ENCODE results near the gene APBA3. TPM values are rescaled to one million over a fixed set of nuclear protein-coding genes. Genes with fewer than 3 reads are reported as not detected.

APBA3 gene
- total RNA-seq, 1 experiment from 2014 or later = 34.0 TPM

DNA sequence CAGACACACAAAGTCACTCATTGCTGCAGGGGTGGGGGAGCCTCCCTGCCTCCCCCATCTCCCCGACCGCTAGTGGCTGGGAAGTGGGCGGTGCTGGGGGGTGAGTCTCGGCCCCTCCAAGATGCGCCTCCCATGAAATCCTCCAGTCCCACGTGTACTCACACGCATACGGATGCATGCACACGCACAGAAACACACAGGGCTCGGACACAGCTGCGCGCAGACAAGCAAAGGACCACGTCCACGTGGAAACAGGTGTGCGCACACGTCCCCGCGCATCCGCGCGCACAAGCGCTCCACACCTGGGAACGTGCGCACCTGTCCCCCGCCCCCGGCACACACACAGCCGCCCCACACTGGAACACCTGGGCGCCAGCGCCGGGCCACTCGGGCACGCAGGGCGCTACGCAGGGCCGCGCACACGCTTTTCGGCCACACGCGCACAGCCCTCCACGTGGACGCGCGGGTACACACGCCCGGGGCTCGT is 24.0 kb upstream of the APBA3 start:
- Histone ChIP-seq H3K4me3 (ENCODE audit: low read depth in 2 of 2, low read length in 2 of 2) (no peak overlapping the region), H3K36me3 (ENCODE audit: control insufficient read depth, insufficient read depth, low read length) (no peaks in the 10 kb centered on the region), H3K27me3 (ENCODE audit: control insufficient read depth, insufficient read depth, low read length) (no peaks in the 10 kb centered on the region), H3K9me3 (ENCODE audit: control insufficient read depth, insufficient read depth, low read depth, low read length) (no peaks in the 10 kb centered on the region; the same call in 1 of the 2 replicates), H3K27ac (ENCODE audit: low read length) (no peak overlapping the region), H3K4me1 (ENCODE audit: control insufficient read depth, insufficient read depth, low read length) (no peaks in the 10 kb centered on the region; the same call in 1 of the 2 replicates)
- no peak for TF ChIP-seq POLR2AphosphoS5 (IDR thresholded peaks at IDR 0.05; ENCODE audit: low read depth, low read length)
- TF ChIP-seq, protein P1, sequence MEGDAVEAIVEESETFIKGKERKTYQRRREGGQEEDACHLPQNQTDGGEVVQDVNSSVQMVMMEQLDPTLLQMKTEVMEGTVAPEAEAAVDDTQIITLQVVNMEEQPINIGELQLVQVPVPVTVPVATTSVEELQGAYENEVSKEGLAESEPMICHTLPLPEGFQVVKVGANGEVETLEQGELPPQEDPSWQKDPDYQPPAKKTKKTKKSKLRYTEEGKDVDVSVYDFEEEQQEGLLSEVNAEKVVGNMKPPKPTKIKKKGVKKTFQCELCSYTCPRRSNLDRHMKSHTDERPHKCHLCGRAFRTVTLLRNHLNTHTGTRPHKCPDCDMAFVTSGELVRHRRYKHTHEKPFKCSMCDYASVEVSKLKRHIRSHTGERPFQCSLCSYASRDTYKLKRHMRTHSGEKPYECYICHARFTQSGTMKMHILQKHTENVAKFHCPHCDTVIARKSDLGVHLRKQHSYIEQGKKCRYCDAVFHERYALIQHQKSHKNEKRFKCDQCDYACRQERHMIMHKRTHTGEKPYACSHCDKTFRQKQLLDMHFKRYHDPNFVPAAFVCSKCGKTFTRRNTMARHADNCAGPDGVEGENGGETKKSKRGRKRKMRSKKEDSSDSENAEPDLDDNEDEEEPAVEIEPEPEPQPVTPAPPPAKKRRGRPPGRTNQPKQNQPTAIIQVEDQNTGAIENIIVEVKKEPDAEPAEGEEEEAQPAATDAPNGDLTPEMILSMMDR (IDR thresholded peaks at IDR 0.05) = no peak
- TF ChIP-seq SIN3A (IDR thresholded peaks at IDR 0.05; ENCODE audit: borderline replicate concordance, insufficient read depth, low read depth, low read length) = no peak
- TF ChIP-seq, protein P2, sequence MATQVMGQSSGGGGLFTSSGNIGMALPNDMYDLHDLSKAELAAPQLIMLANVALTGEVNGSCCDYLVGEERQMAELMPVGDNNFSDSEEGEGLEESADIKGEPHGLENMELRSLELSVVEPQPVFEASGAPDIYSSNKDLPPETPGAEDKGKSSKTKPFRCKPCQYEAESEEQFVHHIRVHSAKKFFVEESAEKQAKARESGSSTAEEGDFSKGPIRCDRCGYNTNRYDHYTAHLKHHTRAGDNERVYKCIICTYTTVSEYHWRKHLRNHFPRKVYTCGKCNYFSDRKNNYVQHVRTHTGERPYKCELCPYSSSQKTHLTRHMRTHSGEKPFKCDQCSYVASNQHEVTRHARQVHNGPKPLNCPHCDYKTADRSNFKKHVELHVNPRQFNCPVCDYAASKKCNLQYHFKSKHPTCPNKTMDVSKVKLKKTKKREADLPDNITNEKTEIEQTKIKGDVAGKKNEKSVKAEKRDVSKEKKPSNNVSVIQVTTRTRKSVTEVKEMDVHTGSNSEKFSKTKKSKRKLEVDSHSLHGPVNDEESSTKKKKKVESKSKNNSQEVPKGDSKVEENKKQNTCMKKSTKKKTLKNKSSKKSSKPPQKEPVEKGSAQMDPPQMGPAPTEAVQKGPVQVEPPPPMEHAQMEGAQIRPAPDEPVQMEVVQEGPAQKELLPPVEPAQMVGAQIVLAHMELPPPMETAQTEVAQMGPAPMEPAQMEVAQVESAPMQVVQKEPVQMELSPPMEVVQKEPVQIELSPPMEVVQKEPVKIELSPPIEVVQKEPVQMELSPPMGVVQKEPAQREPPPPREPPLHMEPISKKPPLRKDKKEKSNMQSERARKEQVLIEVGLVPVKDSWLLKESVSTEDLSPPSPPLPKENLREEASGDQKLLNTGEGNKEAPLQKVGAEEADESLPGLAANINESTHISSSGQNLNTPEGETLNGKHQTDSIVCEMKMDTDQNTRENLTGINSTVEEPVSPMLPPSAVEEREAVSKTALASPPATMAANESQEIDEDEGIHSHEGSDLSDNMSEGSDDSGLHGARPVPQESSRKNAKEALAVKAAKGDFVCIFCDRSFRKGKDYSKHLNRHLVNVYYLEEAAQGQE (IDR thresholded peaks at IDR 0.05; ENCODE audit: insufficient read depth in 1 of 2, low read depth in 2 of 2, low read length in 1 of 2) = no peak
- no peak for TF ChIP-seq TCF7L2 (IDR thresholded peaks at IDR 0.05; ENCODE audit: low read depth, low read length)
- intact Hi-C loops (cut with micrococcal nuclease; ENCODE audit: unreplicated experiment) = no loop called here
- BruUV-seq (replicated peaks) = no TSS peak
- ChIA-PET POLR2A (no interaction called here), CTCF (no interaction called here)
- in situ Hi-C loops (cut with HindIII; ENCODE audit: low pct_unique_long_range_greater_than_20kb, low sequenced_read_pairs) = no loop called here
- no peak for DNase-seq (ENCODE audit: low read depth, low spot score)
- ATAC-seq = peak; percentile 22; the same call in 1 of the 2 replicates

DNA sequence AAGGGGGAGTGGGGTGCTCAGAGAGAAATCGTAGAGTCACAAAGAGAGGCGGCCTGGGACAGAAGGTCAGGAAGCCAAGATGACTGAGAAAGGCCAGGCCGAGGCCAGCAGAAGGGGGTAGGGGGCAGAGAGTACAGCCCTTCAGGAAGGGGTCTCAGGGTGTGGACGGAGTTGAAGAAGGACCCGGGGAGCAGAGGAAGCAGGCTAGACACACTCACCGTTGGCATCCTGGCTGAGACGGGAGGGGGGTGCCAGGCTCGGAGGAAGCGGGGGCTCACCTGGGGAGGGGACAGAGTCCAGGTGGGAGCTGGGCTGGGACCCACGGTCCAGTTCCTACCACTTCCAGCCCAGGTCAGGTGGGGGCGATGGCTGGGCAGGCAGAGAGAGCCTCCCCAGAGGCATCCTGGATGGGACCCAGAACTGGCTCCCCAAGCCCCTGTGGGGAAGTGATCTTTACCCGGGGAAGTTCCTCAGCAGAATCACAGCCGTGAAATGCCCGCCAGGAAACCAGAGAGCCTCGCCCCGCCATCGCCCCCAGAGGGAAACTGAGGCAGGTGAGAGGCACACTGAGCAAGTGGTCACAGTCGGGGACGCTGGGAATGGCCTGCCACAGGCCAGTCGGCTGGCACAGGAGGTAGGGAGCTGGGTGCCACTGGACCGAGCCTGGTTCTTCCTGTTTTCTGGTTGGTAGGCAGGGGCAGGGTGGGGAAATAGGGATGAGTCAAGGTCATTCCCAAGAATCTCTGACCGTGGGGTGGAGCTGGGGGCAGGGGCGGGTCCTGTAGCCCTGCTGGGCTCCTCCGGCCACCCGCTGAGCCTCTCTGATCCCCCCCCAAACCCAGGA is 23.3 kb upstream of the APBA3 start:
- Histone ChIP-seq H3K27ac (ENCODE audit: low read length) (no peak overlapping the region), H3K36me3 (ENCODE audit: control insufficient read depth, insufficient read depth, low read length) (no peaks in the 10 kb centered on the region), H3K27me3 (ENCODE audit: control insufficient read depth, insufficient read depth, low read length) (no peaks in the 10 kb centered on the region), H3K4me1 (ENCODE audit: control insufficient read depth, insufficient read depth, low read length) (no peaks in the 10 kb centered on the region; the same call in 1 of the 2 replicates), H3K4me3 (ENCODE audit: low read depth in 2 of 2, low read length in 2 of 2) (no peak overlapping the region), H3K9me3 (ENCODE audit: control insufficient read depth, insufficient read depth, low read depth, low read length) (no peaks in the 10 kb centered on the region; the same call in 1 of the 2 replicates)
- ChIA-PET POLR2A (no interaction called here), CTCF (interaction anchor here (0.6 kb wide), 1 partner anchor 100 kb away, joined by 3 read pairs; no protein-coding TSS in a partner anchor)
- intact Hi-C loops (cut with micrococcal nuclease; ENCODE audit: unreplicated experiment) = no loop called here
- ATAC-seq (peak; percentile 73), DNase-seq (ENCODE audit: low read depth, low spot score) (no peak)
- in situ Hi-C loops (cut with HindIII; ENCODE audit: low pct_unique_long_range_greater_than_20kb, low sequenced_read_pairs) = no loop called here
- TF ChIP-seq, protein P1 (IDR thresholded peaks at IDR 0.05) = no peak
- TF ChIP-seq, protein P2 (IDR thresholded peaks at IDR 0.05; ENCODE audit: insufficient read depth in 1 of 2, low read depth in 2 of 2, low read length in 1 of 2) = no peak
- no peak for TF ChIP-seq TCF7L2 (IDR thresholded peaks at IDR 0.05; ENCODE audit: low read depth, low read length)
- no peak for TF ChIP-seq SIN3A (IDR thresholded peaks at IDR 0.05; ENCODE audit: borderline replicate concordance, insufficient read depth, low read depth, low read length)
- TF ChIP-seq POLR2AphosphoS5 (IDR thresholded peaks at IDR 0.05; ENCODE audit: low read depth, low read length) = no peak
- BruUV-seq (replicated peaks) = no TSS peak

All from Panc1 (cell line).